Medulla oblongata (tissue), 1 donor: ENCODE measurements around the gene SF3A2.

Experiments used
- DNase-seq: peaks from one replicate; pipeline ENCODE4 v3.0.0-alpha.2; 2015; ENCODE audit errors: extremely low spot score

SF3A2 gene

GRCh38 chr19:2226840-2227360 is 9.7 kb upstream of the SF3A2 start:
- no peak for DNase-seq

GRCh38 chr19:2227415-2228156 is 9.0 kb upstream of the SF3A2 start:
- DNase-seq, result peak; percentile 35

GRCh38 chr19:2228157-2229030 is 8.2 kb upstream of the SF3A2 start:
- DNase-seq, result no peak

- no peak for DNase-seq
Measured at GRCh38 chr19:2229103-2230032, 7.3 kb upstream of the SF3A2 start.

GRCh38 chr19:2230033-2230531 is 6.5 kb upstream of the SF3A2 start:
- DNase-seq, result no peak

GRCh38 chr19:2230807-2231533 is 5.7 kb upstream of the SF3A2 start:
- no peak for DNase-seq

- DNase-seq, result no peak
Measured at GRCh38 chr19:2231621-2232221, 4.9 kb upstream of the SF3A2 start.

GRCh38 chr19:2232286-2233151 is 4.1 kb upstream of the SF3A2 start:
- no peak for DNase-seq

- no peak for DNase-seq
Measured at GRCh38 chr19:2233601-2234280, 2.9 kb upstream of the SF3A2 start.

GRCh38 chr19:2234996-2235380 is 1.6 kb upstream of the SF3A2 start:
- no peak for DNase-seq

GRCh38 chr19:2235381-2236063 is 1.1 kb upstream of the SF3A2 start:
- DNase-seq, result no peak

- no peak for DNase-seq
Measured at GRCh38 chr19:2236064-2236313, 635 bp upstream of the SF3A2 start.

- DNase-seq, result no peak
Measured at GRCh38 chr19:2237051-2237868, 636 bp downstream of the SF3A2 start.

GRCh38 chr19:2237869-2238153 is 1.2 kb downstream of the SF3A2 start:
- no peak for DNase-seq

- no peak for DNase-seq
Measured at GRCh38 chr19:2239173-2239572, 2.5 kb downstream of the SF3A2 start.

- DNase-seq, result peak; percentile 41
Measured at GRCh38 chr19:2239771-2240770, 3.4 kb downstream of the SF3A2 start.
